A549 treated with dexamethasone at 1 μM for 4 hours (cell line): ENCODE data around the gene PNPLA4. TPM values are rescaled to one million over a fixed set of nuclear protein-coding genes. Genes with fewer than 3 reads are reported as not detected.

Source experiments
- total RNA-seq: library from RNA; stranded (reverse); fragments of 200-300 nt; extraction: Qiagen RNA extraction; gene quantifications from 5 replicates; pipeline ENCODE4 v1.2.3, GENCODE V29; 2022

The PNPLA4 gene
- total RNA-seq: 10.8 to 14.5 TPM (median 12.9 TPM) in 5 replicates

GRCh38 chrX:7927259-7928167 is at the start of gene PNPLA4:
TSS of gene PNPLA4 (minus strand) at chrX:7927413. CDS start at chrX:7926119, 1,294 bp downstream.

Other genes with a start within 250 kb of the PNPLA4 start
- gene VCX, start 84.2 kb downstream of the PNPLA4 start, total RNA-seq: 0.13 TPM in 1 of 5 replicates, not detected in the others
- not detected in 5 replicates for gene VCX2, start 243.9 kb upstream of the PNPLA4 start, total RNA-seq